GM23338 (cell line): ENCODE measurements around the gene MS4A13. TPM values are rescaled to one million over a fixed set of nuclear protein-coding genes. Genes with fewer than 3 reads are reported as not detected.

ENCODE experiments used
- ATAC-seq: fragments of 200-7000 bp; cut with Tn5 transposase; 3 replicates; pipeline ENCODE4 v1.9.1; 2020
- DNase-seq: peaks from one replicate; pipeline ENCODE4 v3.0.0-alpha.2; 2015; ENCODE audit warnings: low spot score
- H2AFZ ChIP-seq: fragments of 200-600 bp; sonication (generic); 2 replicates; pipeline ENCODE4 v1.8.0; 2016; ENCODE audit warnings: antibody characterized with exemption, mild to moderate bottlenecking, moderate library complexity
- H3F3A ChIP-seq: fragments of 200-600 bp; sonication (generic); replicated peaks from 2 replicates; pipeline ENCODE4 v1.8.0; 2017; ENCODE audit warnings: antibody characterized with exemption, mixed run types, low read depth
- H3K27ac ChIP-seq: fragments of 200-600 bp; sonication (generic); 2 replicates; pipeline ENCODE4 v1.6.1; 2016; ENCODE audit warnings: low read depth
- H3K27me3 ChIP-seq: fragments of 200-600 bp; sonication (generic); 2 replicates; pipeline ENCODE4 v1.8.0; 2016; ENCODE audit warnings: mild to moderate bottlenecking, mixed run types, moderate library complexity; ENCODE audit not compliant: insufficient read depth
- H3K36me3 ChIP-seq: fragments of 200-600 bp; sonication (generic); 2 replicates; pipeline ENCODE4 v1.8.0; 2016; ENCODE audit warnings: mild to moderate bottlenecking; ENCODE audit not compliant: insufficient read depth
- H3K4me1 ChIP-seq: fragments of 200-600 bp; sonication (generic); 2 replicates; pipeline ENCODE4 v1.8.0; 2016; ENCODE audit warnings: mild to moderate bottlenecking, moderate library complexity; ENCODE audit not compliant: insufficient read depth
- H3K4me2 ChIP-seq: fragments of 200-600 bp; sonication (generic); 2 replicates; pipeline ENCODE4 v1.7.1; 2017; ENCODE audit warnings: mixed run types
- H3K4me3 ChIP-seq: fragments of 200-600 bp; sonication (generic); 2 replicates; pipeline ENCODE4 v1.6.1; 2016; ENCODE audit warnings: mixed run types
- H3K79me2 ChIP-seq: fragments of 200-600 bp; sonication (generic); replicated peaks from 2 replicates; pipeline ENCODE4 v1.8.0; 2017; ENCODE audit warnings: mild to moderate bottlenecking; ENCODE audit not compliant: insufficient read depth
- H3K9me2 ChIP-seq: fragments of 200-600 bp; sonication (generic); 2 replicates; pipeline ENCODE4 v1.8.0; 2017; ENCODE audit not compliant: insufficient read depth
- H4K20me1 ChIP-seq: fragments of 200-600 bp; sonication (generic); replicated peaks from 2 replicates; pipeline ENCODE4 v1.8.0; 2017; ENCODE audit warnings: mild to moderate bottlenecking; ENCODE audit not compliant: insufficient read depth
- H3K27ac Mint-ChIP-seq: 2 replicates; pipeline ENCODE4 v1.8.0; 2020; ENCODE audit warnings: inconsistent platforms, mild to moderate bottlenecking, moderate library complexity, mixed read lengths
- H3K27me3 Mint-ChIP-seq: 3 replicates; pipeline ENCODE4 v1.8.0; 2022; ENCODE audit warnings: low read depth, mild to moderate bottlenecking, moderate library complexity, mixed read lengths, inconsistent platforms; ENCODE audit not compliant: insufficient read depth, poor library complexity
- H3K36me3 Mint-ChIP-seq: 3 replicates; pipeline ENCODE4 v1.8.0; 2021; ENCODE audit warnings: low read depth, mild to moderate bottlenecking, inconsistent platforms, moderate library complexity, mixed read lengths
- H3K4me1 Mint-ChIP-seq: 3 replicates; pipeline ENCODE4 v1.8.0; 2020; ENCODE audit warnings: mild to moderate bottlenecking, inconsistent platforms, mixed read lengths
- H3K4me3 Mint-ChIP-seq: 3 replicates; pipeline ENCODE4 v1.8.0; 2021; ENCODE audit warnings: moderate library complexity, mild to moderate bottlenecking, inconsistent platforms, mixed read lengths
- H3K9me3 Mint-ChIP-seq: 3 replicates; pipeline ENCODE4 v1.8.0; 2020; ENCODE audit warnings: moderate library complexity, mild to moderate bottlenecking, inconsistent platforms, mixed read lengths
- CTCF ChIP-seq, 2 experiments: fragments of 200-600 bp in 1 of 2; sonication (generic) in 1 of 2; conservative IDR thresholded peaks; 2 replicates each; pipeline versions ENCODE4 v1.5.1 to v1.6.1; 2016 to 2017; ENCODE audit warnings: antibody characterized with exemption in 2 of 2, low read depth in 2 of 2, mild to moderate bottlenecking in 2 of 2, moderate library complexity in 1 of 2
- EZH2phosphoT487 ChIP-seq: fragments of 200-600 bp; sonication (generic); IDR thresholded peaks from one replicate; pipeline ENCODE4 v1.8.1; 2018; ENCODE audit warnings: antibody characterized with exemption; ENCODE audit not compliant: unreplicated experiment
- JUNB ChIP-seq: IDR thresholded peaks from one replicate; pipeline ENCODE4 v1.6.1; 2016; ENCODE audit warnings: antibody characterized with exemption; ENCODE audit not compliant: unreplicated experiment
- NANOG ChIP-seq: IDR thresholded peaks from 2 replicates; pipeline ENCODE4 v1.6.1; 2016; ENCODE audit warnings: antibody characterized with exemption, borderline replicate concordance
- POLR2AphosphoS5 ChIP-seq: IDR thresholded peaks from 2 replicates; pipeline ENCODE4 v1.6.1; 2016; ENCODE audit warnings: antibody characterized with exemption, low read depth
- ZNF462 ChIP-seq: fragments of 250-450 bp; sonication (Bioruptor Pico); IDR thresholded peaks from 2 replicates; pipeline ENCODE4 v1.5.0; 2020; ENCODE audit warnings: mild to moderate bottlenecking, moderate library complexity
- polyA plus RNA-seq: library from polyadenylated mRNA; unstranded; fragments of >200 nt; fragmentation: Nextera tagmentation; extraction: Ambion mirVana; gene quantifications from 2 replicates; pipeline ENCODE4 v1.2.1, GENCODE V29; 2016
- total RNA-seq: library from RNA; depleted of rRNA; stranded (reverse); fragments of >200 nt; shearing (Covaris generic); gene quantifications from 2 replicates; pipeline ENCODE4 v1.2.3, GENCODE V29; 2014

MS4A13 gene
- total and polyA plus RNA-seq, 2 experiments from 2014 or later, result not detected

DNA sequence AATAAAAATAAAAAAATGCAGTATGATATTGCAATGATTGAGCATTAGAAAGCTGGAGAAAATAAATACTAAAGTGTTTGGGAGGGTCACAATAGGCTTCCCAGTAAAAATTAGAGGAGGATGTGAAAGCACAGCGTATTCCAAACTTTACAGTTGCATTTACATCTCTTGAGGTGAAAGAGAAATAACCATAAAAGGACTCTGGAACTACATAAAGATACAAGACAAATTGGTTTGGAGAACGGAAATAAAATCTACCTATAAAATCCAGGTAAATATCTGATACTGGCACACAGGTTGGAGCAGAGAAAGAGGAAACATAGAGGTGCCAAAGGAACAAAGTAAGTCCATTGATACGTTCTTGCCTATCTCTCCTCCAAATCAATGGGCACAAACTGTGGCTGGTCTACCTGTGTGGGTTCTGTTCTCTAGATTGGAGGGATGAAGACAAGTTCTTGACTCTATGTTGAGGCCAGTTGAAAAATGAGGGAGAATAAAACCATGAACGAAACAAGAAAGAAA lies 22.6 kb upstream of the MS4A13 start, which contains the start of gene MS4A12:
Gene MS4A12, plus strand, starts transcription at position 291 of the 522 bp plus-strand sequence. CDS start 4,541 bp downstream, outside the sequence.
- H3K36me3 ChIP-seq, result no peaks in the 10 kb centered on the region
- H3K9me3 Mint-ChIP-seq, result peaks cover 13% of the 10 kb centered on the region
- H3K36me3 Mint-ChIP-seq, result peaks cover 4% of the 10 kb centered on the region; the same call in 1 of the 3 replicates
- no peak within 1 kb of the TSS for H3K27ac Mint-ChIP-seq
- no peaks in the 10 kb centered on the region for H3K27me3 ChIP-seq
- 0 out of 2 replicates have a peak, but pooled peaks cover 13% of the 10 kb centered on the region for H3K9me2 ChIP-seq
- peaks cover 5% of the 10 kb centered on the region; the same call in 2 of the 3 replicates for H3K4me1 Mint-ChIP-seq
- H3K4me2 ChIP-seq, result no peak within 1 kb of the TSS
- TF ChIP-seq EZH2phosphoT487 (no peak), NANOG (no peak), CTCF (conservative IDR thresholded peaks at IDR 0.05; ENCODE audit: low read depth in 2 of 2) (no peak), JUNB (no peak), ZNF462 (no peak), POLR2AphosphoS5 (no peak)
- DNase-seq, result no peak
- H3F3A ChIP-seq, result no peaks in the 10 kb centered on the region
- no peak within 1 kb of the TSS for H2AFZ ChIP-seq
- H3K27ac ChIP-seq, result no peak within 1 kb of the TSS
- H3K79me2 ChIP-seq, result no peaks in the 10 kb centered on the region
- H3K4me3 ChIP-seq, result no peak within 1 kb of the TSS
- no peaks in the 10 kb centered on the region for H3K27me3 Mint-ChIP-seq
- H3K4me1 ChIP-seq, result no peaks in the 10 kb centered on the region
- no peaks in the 10 kb centered on the region for H4K20me1 ChIP-seq
- no peak within 1 kb of the TSS for H3K4me3 Mint-ChIP-seq
- no peak for ATAC-seq
